GM03348 (cell line): ENCODE results near the gene SHROOM3.
A peak's percentile ranks its signal among the peaks of the same experiment; 100 is the strongest.

Experiments used
- DNase-seq: peaks from one replicate; pipeline ENCODE4 v3.0.0; 2012; ENCODE audit warnings: low spot score

Gene SHROOM3

DNA sequence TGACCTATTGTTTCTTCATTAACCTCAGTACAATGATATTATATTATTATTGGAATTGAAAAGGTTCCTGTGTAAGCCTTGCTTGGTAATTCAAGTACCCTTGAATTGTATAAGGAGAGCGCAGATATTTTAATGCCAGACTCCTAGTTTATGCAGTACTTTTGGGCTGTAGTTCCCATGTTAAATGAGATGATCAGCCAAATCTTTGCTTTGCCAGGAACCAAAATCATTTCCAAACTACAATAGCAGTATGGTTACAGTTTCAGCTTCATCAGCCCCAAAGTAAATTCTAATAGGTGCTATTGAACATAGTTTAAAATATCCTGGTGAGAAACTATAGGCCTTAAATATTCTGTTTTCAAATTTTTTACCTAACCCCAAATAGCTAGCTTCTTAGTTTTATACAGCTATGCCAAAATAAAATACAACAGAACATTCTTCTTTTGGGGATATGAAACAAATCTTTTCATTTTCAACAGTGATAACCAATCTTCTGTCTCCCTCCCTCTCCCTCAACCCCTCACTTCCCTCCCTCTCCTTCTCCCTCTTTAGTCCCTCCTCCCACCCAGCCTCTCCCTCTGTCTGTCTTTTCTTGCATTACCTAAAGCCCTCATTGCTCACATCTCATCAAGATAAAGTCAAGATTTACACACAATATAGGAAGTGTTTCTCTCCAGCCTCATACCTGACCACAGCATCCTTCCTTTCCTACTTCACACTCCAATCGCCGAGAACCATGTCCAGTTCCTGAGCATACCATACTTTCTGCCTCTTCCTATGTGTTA, 190.1 kb downstream of the SHROOM3 start:
- no peak for DNase-seq

DNA sequence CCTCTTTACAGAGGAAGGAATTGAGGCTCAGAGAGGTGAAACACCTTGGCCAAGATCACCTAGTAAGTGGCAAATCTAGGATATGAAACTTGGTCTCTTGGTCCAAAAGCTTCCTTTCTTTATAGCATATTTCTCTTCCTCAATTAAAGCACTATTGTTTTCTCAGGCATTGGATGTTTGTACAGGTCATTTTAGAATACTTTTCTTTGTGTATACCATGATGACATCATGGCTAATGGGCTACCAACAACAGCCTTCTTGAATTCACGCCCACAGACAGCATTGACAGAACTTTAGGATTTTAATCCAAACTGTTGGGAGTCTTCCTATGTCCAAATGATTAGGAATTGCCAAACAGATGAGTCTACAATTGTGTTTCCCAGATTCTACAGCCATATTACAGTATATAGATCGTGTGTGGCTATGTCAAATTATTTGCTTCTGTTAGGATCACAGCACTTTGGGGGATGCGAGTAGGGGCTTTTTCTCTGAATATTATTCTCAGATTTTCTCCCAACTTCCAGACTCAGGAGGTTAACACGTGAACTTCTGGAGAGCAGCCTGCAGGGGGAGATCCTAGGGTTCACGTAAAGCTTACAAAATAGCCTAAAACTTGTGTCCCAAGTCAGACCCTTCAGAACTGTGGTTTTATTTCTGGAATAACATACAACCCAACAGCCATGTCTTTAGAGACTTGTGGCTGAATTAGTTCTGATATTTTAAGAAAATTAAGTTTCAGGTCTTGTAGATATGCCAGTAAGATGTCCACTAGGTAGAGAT, 191.8 kb downstream of the SHROOM3 start:
- DNase-seq: no peak

DNA sequence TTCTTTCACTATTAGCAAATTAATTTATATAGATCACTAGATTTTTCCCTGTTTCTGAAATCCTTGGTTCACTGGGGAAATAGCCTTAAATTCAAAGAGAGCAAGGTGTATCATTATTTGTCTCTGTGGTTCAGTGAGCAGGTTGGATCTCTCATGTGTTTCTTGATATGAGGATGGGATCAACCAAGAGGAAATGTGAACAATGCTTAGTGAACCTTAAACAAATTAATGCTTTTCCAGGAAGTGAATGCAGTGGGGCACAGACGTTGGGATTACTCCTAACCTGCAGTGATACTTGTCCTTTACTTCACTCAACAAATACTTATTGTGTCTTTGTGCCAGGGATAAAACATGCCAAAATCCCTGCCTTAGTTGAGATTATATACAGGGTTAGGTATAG, 193.2 kb downstream of the SHROOM3 start:
- DNase-seq: no peak

DNA sequence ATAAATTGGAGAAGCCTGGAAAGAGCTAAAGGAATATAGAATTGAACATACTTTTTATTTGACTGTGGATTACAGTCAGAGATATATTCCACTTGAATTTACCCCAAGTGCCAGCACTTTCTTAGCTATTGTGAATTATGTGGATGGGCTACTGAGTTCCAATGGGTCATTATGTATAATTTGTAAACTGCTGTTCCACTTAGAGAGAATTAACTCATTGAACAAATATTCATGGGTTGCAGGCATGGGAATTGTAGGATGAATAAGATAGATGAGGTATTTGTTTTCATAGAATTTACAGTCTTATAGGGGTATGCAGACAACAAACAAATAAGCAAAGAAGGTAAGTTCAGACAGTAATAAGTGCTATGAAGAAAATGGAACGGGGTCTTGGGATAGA, 195.7 kb downstream of the SHROOM3 start:
- peak; percentile 16 for DNase-seq

DNA sequence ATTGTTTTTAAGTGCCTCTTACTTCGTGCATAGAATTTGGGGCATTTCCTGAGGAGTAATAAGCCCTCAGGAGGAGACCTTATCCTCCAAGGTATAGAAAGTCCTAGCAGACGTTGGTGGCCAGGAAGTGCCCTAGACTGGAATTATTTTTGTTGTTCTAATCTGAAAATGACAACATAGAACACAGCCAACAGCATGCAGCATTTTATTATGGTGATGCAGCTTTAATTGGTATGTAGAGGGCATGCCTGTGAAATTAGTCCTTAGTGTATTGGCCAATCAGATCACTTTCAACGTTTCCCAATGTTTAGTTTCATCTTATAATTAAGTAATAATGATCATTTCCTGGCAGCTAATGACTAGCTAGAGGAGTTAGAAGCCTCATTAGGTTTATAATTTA, 199.2 kb downstream of the SHROOM3 start:
- peak; percentile 84 for DNase-seq

DNA sequence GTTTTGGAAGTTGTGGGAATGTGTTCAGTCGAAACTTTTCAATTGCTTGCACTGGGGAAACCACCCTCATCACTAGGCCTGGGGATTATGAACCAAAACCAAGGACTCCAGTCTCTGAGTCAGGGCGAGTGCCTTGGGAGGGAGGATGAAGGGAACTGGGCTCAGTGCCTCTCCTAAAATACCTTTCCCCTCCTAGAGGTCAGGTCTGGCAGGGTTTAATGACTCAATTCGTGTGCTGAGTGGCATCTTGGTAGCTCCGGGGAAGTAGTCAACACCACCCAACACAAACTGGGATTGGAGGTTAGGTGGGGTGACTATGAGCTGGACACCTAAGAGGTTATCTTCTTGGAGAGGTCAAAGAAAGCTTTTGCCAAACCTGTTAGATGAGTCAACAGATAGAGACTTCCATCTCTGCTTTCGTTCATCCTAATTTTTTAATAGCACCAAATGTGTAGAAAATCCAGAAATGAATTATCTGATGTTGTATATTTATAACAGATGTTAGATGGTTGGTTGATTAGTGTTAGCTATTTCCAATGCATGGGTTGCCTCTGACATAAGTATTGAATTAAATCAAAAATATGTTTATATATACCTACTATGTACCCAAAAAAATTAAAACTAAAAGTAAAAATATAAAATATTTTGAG, 202.8 kb downstream of the SHROOM3 start:
- DNase-seq: peak; percentile 58

DNA sequence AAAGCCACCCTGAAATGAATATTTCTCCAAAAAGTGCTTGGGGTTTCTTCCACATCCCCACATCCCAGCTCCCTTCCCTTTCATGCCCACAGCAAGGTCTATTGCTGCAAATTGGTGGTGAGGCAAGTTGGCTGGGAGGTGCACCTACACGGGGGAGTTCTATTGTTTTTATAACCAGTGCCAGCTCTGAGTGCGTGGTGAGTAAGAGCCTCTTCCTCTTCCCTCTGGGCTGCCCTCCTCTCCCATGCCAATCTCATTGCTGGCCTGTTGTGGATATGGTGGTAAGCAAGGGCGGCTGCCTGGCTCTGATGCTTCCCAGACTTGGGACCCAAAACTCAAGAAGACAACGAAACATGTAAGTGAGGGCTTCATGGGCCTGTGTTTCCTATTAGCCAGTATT, 204.3 kb downstream of the SHROOM3 start:
- no peak for DNase-seq

DNA sequence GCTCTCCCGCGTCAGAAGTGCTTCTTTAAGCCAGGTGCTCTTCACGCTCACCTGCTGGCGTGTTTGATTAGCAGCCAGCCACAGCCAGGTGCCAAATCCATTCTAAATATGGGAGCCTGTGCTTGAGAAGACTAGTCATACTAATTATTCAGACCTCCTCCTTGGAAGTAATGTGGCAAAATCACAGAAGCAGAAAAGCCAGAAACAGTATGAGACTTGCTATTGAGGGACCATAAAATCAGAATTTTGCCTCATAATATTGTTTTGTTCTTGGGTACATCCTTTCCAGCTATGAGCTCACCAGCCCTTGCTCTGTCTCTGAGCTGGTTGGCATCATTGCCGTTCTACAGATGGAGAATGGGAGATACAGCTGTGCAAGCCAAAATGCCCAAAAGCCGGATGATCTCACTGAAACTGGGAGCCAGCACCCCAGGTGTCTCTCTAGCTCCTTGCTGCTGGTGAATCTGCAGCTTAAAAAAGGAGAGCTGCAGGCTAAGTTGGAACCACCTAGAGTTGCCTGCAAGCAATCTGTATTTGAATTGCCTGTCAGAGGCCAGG, 205.4 kb downstream of the SHROOM3 start:
- DNase-seq: no peak

DNA sequence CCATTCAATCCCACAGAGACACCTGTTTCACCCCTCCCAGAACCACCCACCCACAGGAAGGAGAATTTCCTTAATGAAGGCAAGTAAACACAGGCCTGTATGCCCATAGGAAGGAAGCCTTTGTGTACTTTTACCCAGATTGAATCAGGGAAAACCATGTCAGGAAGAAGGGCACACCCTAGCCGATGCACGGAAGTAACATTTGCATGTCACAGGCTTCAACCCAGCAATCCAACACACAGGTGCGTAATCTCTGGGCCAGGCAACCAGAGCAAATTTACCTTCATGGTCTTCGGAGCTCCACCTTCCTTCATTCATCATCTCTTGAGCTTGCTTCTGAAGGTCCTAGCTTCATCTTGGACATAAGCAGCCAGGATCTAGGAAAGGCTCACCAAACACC, 206.3 kb downstream of the SHROOM3 start:
- no peak for DNase-seq

DNA sequence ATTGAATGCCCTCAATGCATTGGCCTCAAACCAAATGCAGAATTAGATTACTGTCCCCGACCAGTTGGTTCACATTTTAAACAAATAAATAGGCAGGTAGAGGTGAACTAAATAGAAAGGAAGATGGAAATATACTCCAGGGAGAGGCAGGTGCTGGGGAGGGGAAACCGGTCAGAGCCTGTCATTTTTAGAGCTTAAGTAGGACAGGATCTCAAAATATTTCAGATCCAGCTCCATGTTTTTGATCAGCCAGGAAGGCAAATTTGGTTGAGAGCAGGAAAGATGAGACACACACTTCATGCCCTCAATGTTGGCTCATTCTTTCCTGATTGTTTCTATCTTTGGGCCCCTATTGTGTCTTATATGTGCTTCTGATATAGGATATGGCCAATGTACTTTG, 206.7 kb downstream of the SHROOM3 start:
- DNase-seq: no peak

DNA sequence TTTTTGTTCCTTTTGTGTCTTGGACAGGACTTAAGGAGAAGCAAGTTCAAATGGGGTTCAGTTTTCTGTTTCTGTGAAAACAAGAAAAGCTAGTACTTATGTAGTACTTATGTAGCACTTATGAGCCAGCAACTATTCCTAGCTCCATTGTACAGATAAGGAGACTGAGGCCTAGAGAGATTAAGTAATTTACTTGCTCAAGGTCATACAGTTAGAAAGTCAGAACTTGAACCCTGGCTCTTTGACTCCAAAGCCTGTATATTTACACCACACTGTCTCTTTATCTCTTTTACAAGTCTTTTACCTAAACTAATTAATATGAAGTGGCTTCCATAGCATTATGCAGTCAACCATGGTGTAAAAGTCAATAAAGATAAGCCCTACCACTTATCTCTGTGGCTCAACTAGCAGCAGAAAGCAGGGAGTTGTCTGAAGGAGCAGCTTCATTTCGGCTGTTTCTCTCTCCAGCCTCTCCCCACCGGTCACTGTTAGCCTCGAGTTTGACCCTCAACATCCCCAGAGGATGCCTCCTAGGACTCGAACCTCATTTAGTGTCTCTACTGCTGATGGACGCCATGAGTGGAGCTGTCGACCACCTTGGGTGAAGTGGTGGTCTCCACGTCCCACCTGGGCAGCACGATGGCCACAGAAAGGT, 209.9 kb downstream of the SHROOM3 start:
- no peak for DNase-seq

DNA sequence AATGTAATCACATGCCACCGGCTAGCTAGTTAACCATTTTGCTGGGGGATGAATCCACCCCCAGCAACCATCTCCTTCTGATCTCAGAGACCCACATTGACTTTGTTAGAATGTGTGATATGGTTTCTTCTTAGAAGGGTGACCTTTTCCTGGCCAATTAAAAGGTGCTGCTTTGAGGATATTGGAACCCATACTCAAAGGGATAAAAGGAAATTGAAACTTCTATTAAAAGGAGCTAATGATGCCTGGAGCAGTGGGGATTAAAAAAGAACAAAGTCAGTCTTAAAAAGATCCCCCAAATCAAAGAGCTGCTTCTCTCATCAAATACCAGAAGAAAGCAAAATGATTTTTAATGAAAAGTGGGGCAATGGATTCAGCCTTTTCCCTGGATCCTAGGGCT, 214.1 kb downstream of the SHROOM3 start:
- DNase-seq: no peak

DNA sequence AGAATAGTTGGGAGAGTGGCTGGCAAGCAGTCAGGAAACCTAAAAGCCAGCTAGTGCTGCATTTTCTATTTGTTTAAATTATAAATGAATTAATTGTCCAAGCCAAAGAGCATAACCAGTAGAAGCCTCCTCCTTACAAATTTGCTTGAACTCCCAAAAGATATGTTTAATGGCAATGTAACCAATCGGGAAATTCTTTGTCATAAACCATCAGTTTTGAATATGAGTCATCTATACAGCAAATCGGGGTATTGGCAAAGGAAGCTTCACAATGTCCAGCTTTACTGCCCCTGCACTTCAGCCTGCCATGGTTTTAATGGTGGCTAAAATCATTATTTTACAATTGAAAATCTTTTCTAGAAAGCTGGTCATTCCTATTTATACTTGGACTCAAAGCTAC, 216.6 kb downstream of the SHROOM3 start:
- no peak for DNase-seq

DNA sequence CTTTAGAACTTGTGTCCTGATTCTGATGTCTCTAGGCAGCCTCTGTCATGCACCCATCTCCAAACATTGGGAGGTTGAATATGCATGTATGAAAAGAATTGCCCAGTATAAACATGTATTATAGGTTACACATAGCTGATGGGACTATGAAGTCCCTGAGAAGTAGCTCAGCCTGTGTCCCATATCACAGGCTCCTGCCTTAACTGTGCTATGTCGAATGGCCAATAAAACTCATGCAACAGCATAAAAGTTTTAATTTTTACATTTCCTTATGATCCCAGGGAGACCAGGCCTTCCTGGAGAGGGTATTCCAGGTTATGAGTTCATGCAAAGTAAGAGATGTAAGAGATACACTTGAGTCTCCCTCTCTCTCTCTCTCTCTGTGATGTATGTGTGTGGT, 217.4 kb downstream of the SHROOM3 start:
- DNase-seq: no peak

DNA sequence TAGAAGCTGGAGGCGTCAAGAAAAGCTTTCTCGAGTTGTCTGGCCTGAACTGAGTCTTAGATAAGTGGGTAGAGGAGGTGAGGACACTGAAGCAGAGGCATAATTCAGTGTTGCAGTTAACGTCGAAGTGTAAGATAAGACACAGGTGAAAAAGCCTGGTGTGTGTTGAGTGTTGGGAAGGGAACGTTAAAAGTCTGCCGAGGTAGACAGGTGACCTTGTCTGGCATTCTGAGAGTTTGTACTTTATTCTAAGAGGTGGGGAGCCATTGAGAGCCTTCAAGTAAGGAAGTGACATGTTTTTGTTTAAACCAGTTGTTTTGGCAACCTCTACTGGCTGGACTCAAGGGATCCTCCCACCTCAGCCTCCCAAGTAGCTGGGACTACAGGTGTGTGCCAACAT, 219.1 kb downstream of the SHROOM3 start:
- DNase-seq: no peak

DNA sequence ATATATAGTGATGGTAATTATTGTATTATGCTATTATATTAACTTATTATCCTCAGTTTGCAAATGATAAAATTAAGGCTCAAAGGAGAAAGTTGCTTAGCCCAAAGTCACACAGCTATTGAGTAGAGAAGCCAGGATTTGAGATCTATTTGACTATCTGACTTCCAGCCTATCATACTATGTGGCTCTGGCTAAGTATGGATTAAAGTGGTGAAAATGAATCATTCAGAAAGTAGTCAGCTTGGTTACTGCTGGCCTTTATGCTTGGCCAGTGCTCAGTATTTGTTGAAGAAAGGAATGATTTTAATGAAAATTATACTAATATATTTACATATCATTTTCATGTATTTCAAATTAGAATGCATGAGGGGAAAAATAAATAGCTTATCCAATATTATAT, 219.8 kb downstream of the SHROOM3 start:
- peak; percentile 39 for DNase-seq

DNA sequence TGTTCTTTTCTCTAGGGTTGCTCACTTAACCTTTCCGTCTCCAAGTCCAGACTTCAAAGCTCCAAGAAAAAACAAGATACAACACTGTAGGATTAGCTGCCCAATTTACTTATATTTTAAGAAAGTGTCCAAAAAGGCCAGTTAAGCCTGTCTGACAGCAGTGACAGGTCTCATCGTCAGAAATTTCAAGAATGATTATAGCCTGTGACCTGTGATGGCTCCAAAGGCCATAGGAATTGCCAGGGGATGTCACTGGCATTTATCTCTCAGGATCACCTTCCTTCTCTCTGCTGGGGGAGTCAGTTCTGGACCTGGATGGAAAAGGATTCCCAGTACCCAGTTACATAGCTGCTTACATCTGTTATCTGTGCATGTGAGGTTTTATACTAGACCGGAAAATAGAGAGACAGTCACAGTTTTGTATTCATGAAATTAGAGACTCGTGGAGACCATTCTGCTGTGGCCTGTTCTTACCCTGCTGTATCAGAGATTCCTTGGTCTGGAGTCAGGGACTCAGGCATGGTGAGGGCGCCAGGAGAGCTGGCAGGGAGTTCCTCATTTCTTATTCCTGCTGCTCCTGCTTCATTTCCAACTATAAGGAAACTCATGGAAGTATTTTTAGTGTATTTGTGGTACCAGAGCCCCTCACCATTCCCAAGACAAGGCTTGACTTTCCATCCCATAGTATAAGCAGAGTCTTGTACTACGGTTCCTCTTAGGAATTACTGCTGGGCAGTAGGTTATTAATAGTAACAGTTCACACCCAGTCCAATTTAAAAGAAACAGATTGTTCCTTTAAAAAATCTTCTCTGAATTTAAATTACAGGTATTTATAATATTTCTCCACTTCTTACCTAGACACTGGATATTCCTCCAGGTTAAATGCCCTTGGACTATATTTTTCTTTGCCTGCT, 220.8 kb downstream of the SHROOM3 start:
- no peak for DNase-seq

DNA sequence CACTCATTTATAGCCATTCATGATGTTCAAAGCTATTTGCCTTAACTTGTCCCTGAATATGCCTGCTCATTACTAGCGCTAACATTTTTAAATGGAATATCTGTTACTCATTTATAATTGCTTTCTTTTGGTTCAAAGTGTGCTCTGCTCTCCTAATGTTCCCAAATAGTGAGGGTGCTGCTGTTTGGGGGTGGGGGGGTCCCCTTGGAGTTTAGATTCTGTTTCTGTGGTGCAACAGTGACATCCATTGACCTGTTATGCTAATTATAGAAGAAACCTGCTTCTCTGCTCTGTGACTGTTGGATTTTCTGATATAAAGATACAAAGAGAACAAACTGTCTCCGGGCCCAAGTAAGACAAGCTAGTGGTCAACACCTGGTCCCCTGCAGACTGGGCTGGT, 222.4 kb downstream of the SHROOM3 start:
- DNase-seq: no peak

DNA sequence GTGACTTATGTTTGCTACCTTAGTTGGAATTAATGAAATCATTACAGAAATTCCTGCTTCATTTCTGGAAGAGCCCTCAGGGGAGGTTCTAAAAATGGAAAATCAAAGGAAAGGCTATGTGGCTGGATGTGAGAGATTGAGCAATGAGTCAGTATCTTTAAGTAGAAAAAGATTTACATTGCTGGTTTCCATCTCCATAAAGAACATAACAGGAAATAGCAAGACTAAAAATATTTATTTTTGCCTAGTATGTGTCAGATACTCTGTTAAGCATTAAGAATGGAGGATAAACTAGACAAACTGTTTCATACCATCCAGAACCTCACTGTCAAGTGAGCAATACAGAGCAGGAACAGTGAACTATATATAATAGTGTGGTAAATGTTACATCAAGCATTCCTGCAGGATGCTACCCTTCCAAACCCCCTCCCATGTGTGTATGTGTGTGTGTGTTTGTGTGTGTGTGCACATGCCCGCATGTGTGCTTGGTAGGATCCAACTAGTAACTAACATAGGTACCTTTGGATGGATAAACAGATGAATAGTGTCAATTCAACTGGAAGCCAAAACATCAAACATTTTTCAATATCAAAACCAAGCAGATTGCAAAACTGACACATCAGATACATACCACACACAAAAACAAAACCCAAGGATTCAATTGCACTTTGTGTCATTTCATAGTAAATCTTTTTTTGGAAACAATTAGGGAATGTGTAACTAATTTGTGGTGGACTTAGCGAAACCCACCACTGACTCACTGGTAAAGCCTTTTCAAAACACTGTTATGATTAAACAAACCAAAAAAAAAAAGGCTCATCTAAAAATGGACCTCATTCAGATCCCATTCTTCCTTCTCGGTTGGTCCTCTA, 223.4 kb downstream of the SHROOM3 start:
- peak; percentile 80 for DNase-seq

DNA sequence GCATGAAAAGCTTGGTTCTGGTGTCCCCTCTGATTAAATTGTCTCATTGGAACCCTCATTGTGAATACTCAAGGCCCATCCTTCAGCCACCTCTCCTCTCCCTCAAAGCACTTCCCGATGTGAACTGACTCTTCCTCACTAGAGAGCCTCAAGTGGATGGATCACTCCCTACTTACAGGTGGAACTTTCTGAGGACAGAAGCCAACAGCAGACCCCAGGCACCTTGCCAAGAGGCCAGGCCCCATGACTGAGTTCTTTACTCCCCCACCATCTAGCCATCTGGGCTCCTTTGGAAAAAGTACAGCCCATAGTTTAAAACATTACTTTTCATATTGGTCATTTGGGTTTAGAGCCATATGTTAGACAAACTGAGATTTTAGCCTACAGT, 224.1 kb downstream of the SHROOM3 start:
- no peak for DNase-seq
